Glutamatergic neuron (in vitro differentiated cells): ENCODE data around the gene REELD1. TPM values are rescaled to one million over a fixed set of nuclear protein-coding genes. Genes with fewer than 3 reads are reported as not detected.

Source experiments
- DNase-seq: peaks from one replicate; pipeline ENCODE4 v3.0.0; 2022
- H3K27ac Mint-ChIP-seq: one replicate; pipeline ENCODE4 v1.8.0; 2020; ENCODE audit warnings: mild to moderate bottlenecking, mixed read lengths, inconsistent platforms; ENCODE audit not compliant: unreplicated experiment
- H3K27me3 Mint-ChIP-seq: one replicate; pipeline ENCODE4 v1.8.0; 2020; ENCODE audit warnings: mild to moderate bottlenecking, moderate library complexity, mixed read lengths, inconsistent platforms; ENCODE audit not compliant: unreplicated experiment
- H3K36me3 Mint-ChIP-seq: one replicate; pipeline ENCODE4 v1.8.0; 2020; ENCODE audit warnings: mild to moderate bottlenecking, mixed read lengths, inconsistent platforms; ENCODE audit not compliant: unreplicated experiment
- H3K4me1 Mint-ChIP-seq: one replicate; pipeline ENCODE4 v1.8.0; 2020; ENCODE audit warnings: mild to moderate bottlenecking, low read depth, mixed read lengths, inconsistent platforms; ENCODE audit not compliant: unreplicated experiment
- H3K4me3 Mint-ChIP-seq: one replicate; pipeline ENCODE4 v1.8.0; 2020; ENCODE audit warnings: mild to moderate bottlenecking, mixed read lengths, inconsistent platforms; ENCODE audit not compliant: unreplicated experiment
- H3K9me3 Mint-ChIP-seq: one replicate; pipeline ENCODE4 v1.8.0; 2020; ENCODE audit warnings: mild to moderate bottlenecking, moderate library complexity, mixed read lengths, inconsistent platforms; ENCODE audit not compliant: unreplicated experiment
- total RNA-seq: library from RNA; stranded (reverse); fragmentation: NEBNext Ultra II Directional; extraction: Animal tissue kit (Norgen Biotek cat#: 25700); gene quantifications from one replicate; pipeline ENCODE4 v1.2.1, GENCODE V29; 2021; ENCODE audit not compliant: unreplicated experiment
- TF ChIP-seq, protein P1 (sequence below): fragments of 200-600 bp; sonication (generic); IDR thresholded peaks from one replicate; pipeline ENCODE4 v1.5.0; 2021; ENCODE audit not compliant: partially characterized antibody, unreplicated experiment

Gene REELD1
- total RNA-seq, 1 donor from 2014 or later, result not detected

DNA sequence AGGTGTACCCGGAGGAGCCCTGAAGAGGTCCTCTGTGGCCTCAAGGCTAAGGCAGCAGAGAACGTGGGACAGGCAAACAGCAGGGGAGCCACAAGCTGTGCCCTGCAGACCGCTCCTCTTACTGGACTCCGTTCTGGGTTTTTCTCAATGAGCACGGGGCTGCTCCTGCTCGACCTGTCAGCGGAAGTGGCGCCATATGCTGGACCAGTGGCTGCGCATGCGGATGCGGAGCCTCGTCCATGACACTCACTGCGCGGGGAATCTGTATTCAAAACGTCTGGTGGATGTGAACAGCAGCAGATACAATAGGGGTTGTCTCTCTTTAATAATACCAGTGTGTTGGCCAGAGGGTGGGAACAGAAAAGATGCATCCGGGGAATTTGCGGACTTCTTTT lies 29.5 kb downstream of the REELD1 start:
- H3K4me1 Mint-ChIP-seq, result peaks cover 9% of the 10 kb centered on the region
- H3K9me3 Mint-ChIP-seq, result peaks cover 2% of the 10 kb centered on the region
- H3K36me3 Mint-ChIP-seq, result peaks cover 4% of the 10 kb centered on the region
- TF ChIP-seq, protein P1, sequence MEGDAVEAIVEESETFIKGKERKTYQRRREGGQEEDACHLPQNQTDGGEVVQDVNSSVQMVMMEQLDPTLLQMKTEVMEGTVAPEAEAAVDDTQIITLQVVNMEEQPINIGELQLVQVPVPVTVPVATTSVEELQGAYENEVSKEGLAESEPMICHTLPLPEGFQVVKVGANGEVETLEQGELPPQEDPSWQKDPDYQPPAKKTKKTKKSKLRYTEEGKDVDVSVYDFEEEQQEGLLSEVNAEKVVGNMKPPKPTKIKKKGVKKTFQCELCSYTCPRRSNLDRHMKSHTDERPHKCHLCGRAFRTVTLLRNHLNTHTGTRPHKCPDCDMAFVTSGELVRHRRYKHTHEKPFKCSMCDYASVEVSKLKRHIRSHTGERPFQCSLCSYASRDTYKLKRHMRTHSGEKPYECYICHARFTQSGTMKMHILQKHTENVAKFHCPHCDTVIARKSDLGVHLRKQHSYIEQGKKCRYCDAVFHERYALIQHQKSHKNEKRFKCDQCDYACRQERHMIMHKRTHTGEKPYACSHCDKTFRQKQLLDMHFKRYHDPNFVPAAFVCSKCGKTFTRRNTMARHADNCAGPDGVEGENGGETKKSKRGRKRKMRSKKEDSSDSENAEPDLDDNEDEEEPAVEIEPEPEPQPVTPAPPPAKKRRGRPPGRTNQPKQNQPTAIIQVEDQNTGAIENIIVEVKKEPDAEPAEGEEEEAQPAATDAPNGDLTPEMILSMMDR, result no peak
- H3K27me3 Mint-ChIP-seq, result no peaks in the 10 kb centered on the region
- DNase-seq, result no peak
- H3K27ac Mint-ChIP-seq, result no peak overlapping the region
- no peak overlapping the region for H3K4me3 Mint-ChIP-seq

DNA sequence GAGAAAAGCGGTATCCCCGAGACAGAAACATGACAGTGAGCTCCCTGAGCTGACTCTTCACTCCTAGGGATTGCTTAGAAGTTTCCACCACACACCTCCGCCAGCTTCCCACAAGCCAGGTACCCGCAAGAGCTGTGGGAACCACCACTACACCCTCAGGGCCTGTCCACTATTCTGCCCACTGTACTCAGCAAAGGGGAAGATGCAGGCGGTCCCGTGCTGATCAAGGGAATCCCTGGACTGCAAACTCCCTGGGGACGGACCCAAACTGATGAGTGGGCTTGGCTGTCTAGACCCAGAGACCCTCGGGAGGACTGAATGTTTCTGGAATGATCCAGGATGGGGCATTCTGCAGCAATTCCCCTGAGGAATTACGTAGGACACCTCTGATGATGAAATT lies 30.2 kb downstream of the REELD1 start:
- H3K27me3 Mint-ChIP-seq, result no peaks in the 10 kb centered on the region
- peaks cover 9% of the 10 kb centered on the region for H3K4me1 Mint-ChIP-seq
- TF ChIP-seq, protein P1, result no peak
- DNase-seq, result no peak
- H3K9me3 Mint-ChIP-seq, result peaks cover 2% of the 10 kb centered on the region
- H3K4me3 Mint-ChIP-seq, result no peak overlapping the region
- peaks cover 4% of the 10 kb centered on the region for H3K36me3 Mint-ChIP-seq
- H3K27ac Mint-ChIP-seq, result no peak overlapping the region

DNA sequence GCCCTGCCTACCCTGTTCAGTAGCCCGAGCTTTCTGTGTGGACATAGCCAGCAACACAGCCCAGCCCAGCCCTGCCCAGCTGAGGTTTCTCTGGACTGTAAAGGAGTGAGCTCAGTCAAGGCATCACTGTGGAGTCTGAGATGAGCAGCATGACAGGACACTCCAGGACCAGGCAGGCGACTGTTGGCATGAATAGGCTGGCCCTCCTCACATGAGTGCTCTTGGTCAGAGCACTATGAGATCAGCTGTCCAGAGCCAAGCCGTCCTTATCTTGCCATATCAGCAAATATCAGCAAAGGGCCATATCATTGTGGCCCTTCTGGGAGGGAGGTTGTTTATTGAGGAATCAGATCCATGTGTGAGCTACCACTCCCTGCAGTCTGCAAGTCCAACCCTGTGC lies 30.9 kb downstream of the REELD1 start:
- H3K27ac Mint-ChIP-seq, result no peak overlapping the region
- peaks cover 9% of the 10 kb centered on the region for H3K4me1 Mint-ChIP-seq
- H3K9me3 Mint-ChIP-seq, result peaks cover 2% of the 10 kb centered on the region
- no peak overlapping the region for H3K4me3 Mint-ChIP-seq
- no peak for DNase-seq
- TF ChIP-seq, protein P1, result no peak
- peaks cover 7% of the 10 kb centered on the region for H3K36me3 Mint-ChIP-seq
- H3K27me3 Mint-ChIP-seq, result no peaks in the 10 kb centered on the region

DNA sequence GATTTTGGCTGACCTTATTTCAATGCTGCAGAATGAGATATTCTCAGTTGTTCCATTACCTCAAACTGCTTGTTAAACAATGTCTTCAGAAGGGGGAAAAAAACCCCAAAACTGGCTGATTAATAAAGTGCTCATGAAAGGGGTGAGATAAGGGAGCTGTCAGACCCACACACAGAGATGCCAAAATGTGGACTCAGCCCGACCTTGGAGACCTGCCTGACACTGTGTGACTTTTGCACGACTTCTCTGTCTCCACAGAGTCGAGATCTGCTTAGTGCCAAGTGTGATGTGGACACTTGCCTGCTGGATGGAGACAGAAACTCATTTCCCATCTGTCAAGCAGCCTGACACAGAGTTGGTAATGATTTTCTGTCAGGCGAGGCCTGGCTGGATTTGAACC lies 31.5 kb downstream of the REELD1 start:
- no peaks in the 10 kb centered on the region for H3K27me3 Mint-ChIP-seq
- H3K9me3 Mint-ChIP-seq, result peaks cover 2% of the 10 kb centered on the region
- no peak overlapping the region for H3K27ac Mint-ChIP-seq
- H3K36me3 Mint-ChIP-seq, result peaks cover 7% of the 10 kb centered on the region
- no peak overlapping the region for H3K4me3 Mint-ChIP-seq
- TF ChIP-seq, protein P1, result no peak
- peaks cover 9% of the 10 kb centered on the region for H3K4me1 Mint-ChIP-seq
- DNase-seq, result no peak

DNA sequence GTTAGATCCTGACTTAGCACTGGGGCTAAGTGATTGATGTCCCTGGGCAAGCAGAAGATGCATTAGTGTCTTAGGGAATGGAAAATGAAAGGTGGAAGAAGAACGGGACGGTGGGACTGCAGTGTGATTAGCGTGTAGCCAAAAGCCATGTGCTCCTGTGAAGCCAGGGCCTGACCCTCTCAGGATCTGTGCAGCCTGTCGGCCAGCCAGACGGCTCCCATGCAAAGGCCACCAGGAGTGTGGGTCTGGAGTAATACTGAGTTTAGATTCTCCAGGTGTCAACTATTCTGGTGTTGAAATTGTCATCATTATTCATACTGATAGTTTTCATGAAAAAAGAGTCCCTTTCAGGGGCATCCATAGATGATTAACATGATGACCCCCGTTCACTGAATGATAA lies 32.0 kb downstream of the REELD1 start:
- Mint-ChIP-seq H3K4me1 (peaks cover 9% of the 10 kb centered on the region), H3K27ac (no peak overlapping the region), H3K4me3 (no peak overlapping the region), H3K36me3 (peaks cover 7% of the 10 kb centered on the region), H3K27me3 (no peaks in the 10 kb centered on the region), H3K9me3 (peaks cover 2% of the 10 kb centered on the region)
- TF ChIP-seq, protein P1, result no peak
- no peak for DNase-seq
